Measurements from ENCODE around the gene CARD16. TPM values are rescaled to one million over a fixed set of nuclear protein-coding genes. Genes with fewer than 3 reads are reported as not detected.

CARD16 gene
- total and polyA plus RNA-seq, 9 of the 15 experiments (the other 6 are each of a cell fraction or from before 2014, with no cell fraction given), result 0.31 TPM; not detected in 8

DNA sequence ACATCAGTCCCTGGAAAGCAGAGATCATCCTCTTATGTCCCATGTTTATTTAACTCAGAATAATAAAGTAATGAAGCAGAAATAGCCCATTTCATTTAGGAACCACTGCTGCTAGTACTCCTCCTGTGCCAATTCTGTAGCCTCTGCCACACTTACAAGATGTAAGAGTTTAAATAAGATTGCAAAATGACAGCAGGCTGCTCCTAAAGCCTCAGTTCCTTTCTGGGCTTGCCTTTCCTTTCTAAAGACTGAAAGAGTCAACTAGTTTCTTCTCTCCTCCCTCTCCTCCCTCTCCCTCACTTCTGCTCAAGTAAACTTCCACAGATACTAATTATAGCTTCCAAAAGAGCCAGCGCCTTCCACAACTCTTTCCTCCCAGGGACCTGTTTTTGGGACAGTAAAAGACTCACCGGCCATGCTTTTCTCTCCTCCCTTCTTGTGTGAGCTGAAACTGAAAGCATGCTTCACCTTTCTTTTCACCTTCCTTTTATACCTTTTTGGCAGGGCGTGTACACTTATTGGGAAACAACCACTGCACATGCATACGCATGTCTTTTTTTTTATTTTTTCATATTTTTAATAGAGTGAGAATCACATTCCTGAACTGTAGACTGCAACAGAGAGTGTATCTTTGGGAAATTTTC is 26.1 kb upstream of the CARD16 start:
- Histone ChIP-seq H3K9ac (ENCODE audit: insufficient read depth in 1 of 2, low read depth in 2 of 2, low read length in 2 of 2) (no peak overlapping the region), H2AFZ (ENCODE audit: low read depth, low read length) (no peak overlapping the region), H4K20me1 (replicated peaks; ENCODE audit: control insufficient read depth, insufficient read depth, low read length) (no peaks in the 10 kb centered on the region), H3K4me2 (ENCODE audit: insufficient read depth, low read length) (no peak overlapping the region), H3K27ac (ENCODE audit: extremely low read depth, low read depth, low read length) (no peak overlapping the region), H3K27me3 (ENCODE audit: control insufficient read depth in 2 of 2, insufficient read depth in 2 of 2, low read length in 2 of 2) (no peaks in the 10 kb centered on the region), H3K79me2 (ENCODE audit: control insufficient read depth, insufficient read depth, low read length) (no peaks in the 10 kb centered on the region), H3K9me1 (ENCODE audit: control insufficient read depth, insufficient read depth, low read length) (no peaks in the 10 kb centered on the region), H3K36me3 (ENCODE audit: control insufficient read depth, insufficient read depth, low read length) (no peaks in the 10 kb centered on the region), H3K4me3 (no peak overlapping the region), H3K9me3 (replicated peaks; ENCODE audit: control insufficient read depth, insufficient read depth, low read depth, low read length) (no peaks in the 10 kb centered on the region; the same call in 1 of the 2 replicates), H3K4me1 (replicated peaks in 1 of 2; ENCODE audit: control insufficient read depth in 2 of 2, insufficient read depth in 2 of 2, low read length in 2 of 2) (no peaks in the 10 kb centered on the region)
- no TSS peak for BruUV-seq (replicated peaks)
- CTCF ChIA-PET (ENCODE audit: low intra/inter-chr PET ratio), result no interaction called here
- intact Hi-C loops (cut with micrococcal nuclease), result no loop called here
- DNase-seq (ENCODE audit: extremely low read depth in 1 of 4, low spot score in 3 of 4), result no peak
- no peak for ATAC-seq
- in situ Hi-C loops (cut with MboI), result no loop called here
- POLR2A ChIA-PET, result no interaction called here
- 0% methylated on average over 4 of the region's 4 CpGs for WGBS (ENCODE audit: insufficient coverage, low coverage, missing lambda C conversion rate)
- FAIRE-seq, result no peak
- no peak for TF ChIP-seq SREBF1 (IDR thresholded peaks at IDR 0.05; ENCODE audit: borderline replicate concordance, low read depth, low read length)
- TF ChIP-seq, protein P1, sequence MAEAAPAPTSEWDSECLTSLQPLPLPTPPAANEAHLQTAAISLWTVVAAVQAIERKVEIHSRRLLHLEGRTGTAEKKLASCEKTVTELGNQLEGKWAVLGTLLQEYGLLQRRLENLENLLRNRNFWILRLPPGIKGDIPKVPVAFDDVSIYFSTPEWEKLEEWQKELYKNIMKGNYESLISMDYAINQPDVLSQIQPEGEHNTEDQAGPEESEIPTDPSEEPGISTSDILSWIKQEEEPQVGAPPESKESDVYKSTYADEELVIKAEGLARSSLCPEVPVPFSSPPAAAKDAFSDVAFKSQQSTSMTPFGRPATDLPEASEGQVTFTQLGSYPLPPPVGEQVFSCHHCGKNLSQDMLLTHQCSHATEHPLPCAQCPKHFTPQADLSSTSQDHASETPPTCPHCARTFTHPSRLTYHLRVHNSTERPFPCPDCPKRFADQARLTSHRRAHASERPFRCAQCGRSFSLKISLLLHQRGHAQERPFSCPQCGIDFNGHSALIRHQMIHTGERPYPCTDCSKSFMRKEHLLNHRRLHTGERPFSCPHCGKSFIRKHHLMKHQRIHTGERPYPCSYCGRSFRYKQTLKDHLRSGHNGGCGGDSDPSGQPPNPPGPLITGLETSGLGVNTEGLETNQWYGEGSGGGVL (CRISPR knock-in tag; IDR thresholded peaks at IDR 0.05), result no peak
- TF ChIP-seq ZNF143 (CRISPR knock-in tag; IDR thresholded peaks at IDR 0.05), result no peak
- no peak for TF ChIP-seq SRSF3 (IDR thresholded peaks at IDR 0.05; ENCODE audit: insufficient read depth, low read length)
- TF ChIP-seq RHOXF2B (CRISPR knock-in tag; conservative IDR thresholded peaks at IDR 0.05), result no peak
- TF ChIP-seq, protein P2, sequence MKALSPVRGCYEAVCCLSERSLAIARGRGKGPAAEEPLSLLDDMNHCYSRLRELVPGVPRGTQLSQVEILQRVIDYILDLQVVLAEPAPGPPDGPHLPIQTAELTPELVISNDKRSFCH (CRISPR knock-in tag; IDR thresholded peaks at IDR 0.05), result no peak
- TF ChIP-seq, protein P2 (tag; IDR thresholded peaks at IDR 0.05), result no peak
- TF ChIP-seq, protein P3, sequence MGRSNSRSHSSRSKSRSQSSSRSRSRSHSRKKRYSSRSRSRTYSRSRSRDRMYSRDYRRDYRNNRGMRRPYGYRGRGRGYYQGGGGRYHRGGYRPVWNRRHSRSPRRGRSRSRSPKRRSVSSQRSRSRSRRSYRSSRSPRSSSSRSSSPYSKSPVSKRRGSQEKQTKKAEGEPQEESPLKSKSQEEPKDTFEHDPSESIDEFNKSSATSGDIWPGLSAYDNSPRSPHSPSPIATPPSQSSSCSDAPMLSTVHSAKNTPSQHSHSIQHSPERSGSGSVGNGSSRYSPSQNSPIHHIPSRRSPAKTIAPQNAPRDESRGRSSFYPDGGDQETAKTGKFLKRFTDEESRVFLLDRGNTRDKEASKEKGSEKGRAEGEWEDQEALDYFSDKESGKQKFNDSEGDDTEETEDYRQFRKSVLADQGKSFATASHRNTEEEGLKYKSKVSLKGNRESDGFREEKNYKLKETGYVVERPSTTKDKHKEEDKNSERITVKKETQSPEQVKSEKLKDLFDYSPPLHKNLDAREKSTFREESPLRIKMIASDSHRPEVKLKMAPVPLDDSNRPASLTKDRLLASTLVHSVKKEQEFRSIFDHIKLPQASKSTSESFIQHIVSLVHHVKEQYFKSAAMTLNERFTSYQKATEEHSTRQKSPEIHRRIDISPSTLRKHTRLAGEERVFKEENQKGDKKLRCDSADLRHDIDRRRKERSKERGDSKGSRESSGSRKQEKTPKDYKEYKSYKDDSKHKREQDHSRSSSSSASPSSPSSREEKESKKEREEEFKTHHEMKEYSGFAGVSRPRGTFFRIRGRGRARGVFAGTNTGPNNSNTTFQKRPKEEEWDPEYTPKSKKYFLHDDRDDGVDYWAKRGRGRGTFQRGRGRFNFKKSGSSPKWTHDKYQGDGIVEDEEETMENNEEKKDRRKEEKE (IDR thresholded peaks at IDR 0.05; ENCODE audit: borderline replicate concordance in 1 of 2, control insufficient read depth in 1 of 2, low read depth in 2 of 2, low read length in 1 of 2), result no peak
- TF ChIP-seq RFX5 (IDR thresholded peaks at IDR 0.05; ENCODE audit: low read depth, low read length), result no peak
- TF ChIP-seq ZNF785 (CRISPR knock-in tag; IDR thresholded peaks at IDR 0.05), result no peak
- no peak for TF ChIP-seq ZFP36 (IDR thresholded peaks at IDR 0.05; ENCODE audit: low read depth, low read length, partially characterized antibody)
- TF ChIP-seq, protein P4, sequence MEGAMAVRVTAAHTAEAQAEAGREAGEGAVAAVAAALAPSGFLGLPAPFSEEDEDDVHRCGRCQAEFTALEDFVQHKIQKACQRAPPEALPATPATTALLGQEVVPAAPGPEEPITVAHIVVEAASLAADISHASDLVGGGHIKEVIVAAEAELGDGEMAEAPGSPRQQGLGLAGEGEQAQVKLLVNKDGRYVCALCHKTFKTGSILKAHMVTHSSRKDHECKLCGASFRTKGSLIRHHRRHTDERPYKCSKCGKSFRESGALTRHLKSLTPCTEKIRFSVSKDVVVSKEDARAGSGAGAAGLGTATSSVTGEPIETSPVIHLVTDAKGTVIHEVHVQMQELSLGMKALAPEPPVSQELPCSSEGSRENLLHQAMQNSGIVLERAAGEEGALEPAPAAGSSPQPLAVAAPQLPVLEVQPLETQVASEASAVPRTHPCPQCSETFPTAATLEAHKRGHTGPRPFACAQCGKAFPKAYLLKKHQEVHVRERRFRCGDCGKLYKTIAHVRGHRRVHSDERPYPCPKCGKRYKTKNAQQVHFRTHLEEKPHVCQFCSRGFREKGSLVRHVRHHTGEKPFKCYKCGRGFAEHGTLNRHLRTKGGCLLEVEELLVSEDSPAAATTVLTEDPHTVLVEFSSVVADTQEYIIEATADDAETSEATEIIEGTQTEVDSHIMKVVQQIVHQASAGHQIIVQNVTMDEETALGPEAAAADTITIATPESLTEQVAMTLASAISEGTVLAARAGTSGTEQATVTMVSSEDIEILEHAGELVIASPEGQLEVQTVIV (CRISPR knock-in tag; IDR thresholded peaks at IDR 0.05; ENCODE audit: borderline replicate concordance), result no peak
- TF ChIP-seq ZNF324 (CRISPR knock-in tag; IDR thresholded peaks at IDR 0.05), result no peak
- no peak for TF ChIP-seq ZNF165 (CRISPR knock-in tag; IDR thresholded peaks at IDR 0.05; ENCODE audit: borderline replicate concordance)
- no peak for TF ChIP-seq HDAC1 (IDR thresholded peaks at IDR 0.05)
